AG08395 (cell line): ENCODE results near the gene MEIOSIN.
A peak's percentile ranks its signal among the peaks of the same experiment; 100 is the strongest.
"Not testable (repeated sequence)": the region's sequence is repeated elsewhere in the genome, so short reads cannot be mapped to it uniquely, and the experiment has no call there.

Experiments
- DNase-seq: peaks from one replicate; pipeline ENCODE4 v3.0.0; 2012; ENCODE audit warnings: mixed read lengths, low spot score

The MEIOSIN gene

GRCh38 chr19:45780448-45781213 lies 47.4 kb downstream of the MEIOSIN start:
- no peak for DNase-seq

GRCh38 chr19:45781214-45782161 lies 48.2 kb downstream of the MEIOSIN start:
- peak; percentile 50 for DNase-seq

- peak; percentile 49 for DNase-seq
Measured at GRCh38 chr19:45782162-45782691, 49.0 kb downstream of the MEIOSIN start, which contains the start of gene DMPK. Gene DMPK (minus strand): TSS chr19:45782490. CDS start chr19:45782352, 138 bp downstream.

GRCh38 chr19:45782820-45783785 lies 49.9 kb downstream of the MEIOSIN start:
- peak; percentile 85 for DNase-seq

GRCh38 chr19:45784096-45784495 lies 50.9 kb downstream of the MEIOSIN start:
- no peak for DNase-seq

- DNase-seq: no peak
Measured at GRCh38 chr19:45785097-45785496, 51.9 kb downstream of the MEIOSIN start.

GRCh38 chr19:45785781-45786532 lies 52.7 kb downstream of the MEIOSIN start:
- no peak for DNase-seq

GRCh38 chr19:45786533-45786894 lies 53.3 kb downstream of the MEIOSIN start:
- no peak for DNase-seq

GRCh38 chr19:45789035-45789786 lies 56.0 kb downstream of the MEIOSIN start:
- DNase-seq: no peak

GRCh38 chr19:45790942-45791341 lies 57.7 kb downstream of the MEIOSIN start:
- DNase-seq: no peak

- DNase-seq: no peak
Measured at GRCh38 chr19:45791744-45792469, 58.7 kb downstream of the MEIOSIN start.

GRCh38 chr19:45792470-45793177 lies 59.4 kb downstream of the MEIOSIN start, which contains the start of gene DMWD:
Gene DMWD (minus strand): TSS chr19:45792845. CDS start chr19:45792756, 89 bp downstream.
- DNase-seq: peak; percentile 97

- DNase-seq: no peak
Measured at GRCh38 chr19:45793178-45793564, 59.9 kb downstream of the MEIOSIN start.

GRCh38 chr19:45793876-45794275 lies 60.6 kb downstream of the MEIOSIN start:
- DNase-seq: no peak

GRCh38 chr19:45794627-45795026 lies 61.4 kb downstream of the MEIOSIN start:
- DNase-seq: no peak

- peak; percentile 90 for DNase-seq
Measured at GRCh38 chr19:45798995-45799517, 65.8 kb downstream of the MEIOSIN start.

- not testable (repeated sequence) for DNase-seq
Measured at GRCh38 chr19:45799541-45799940, 66.3 kb downstream of the MEIOSIN start.

- DNase-seq: peak; percentile 46
Measured at GRCh38 chr19:45800070-45800553, 66.9 kb downstream of the MEIOSIN start.
